Tibial artery (tissue), 4 donors: ENCODE data around the gene FAM210A.

Experiments used
- DNase-seq, 2 donors: peaks; one replicate each; pipeline ENCODE4 v3.0.0-alpha.2; 2019
- H3K27ac ChIP-seq, 2 donors: fragments of 200-600 bp; sonication (generic) in 1 of 2; 1 replicate in 1 of 2; 2 replicates in 1 of 2; pipeline ENCODE4 v1.5.1; 2018 to 2019; ENCODE audit warnings: mild to moderate bottlenecking in 1 of 2
- H3K27me3 ChIP-seq, 2 donors: fragments of 200-600 bp; sonication (generic) in 1 of 2; one replicate each; pipeline versions ENCODE4 v1.5.1 to v1.6.0; 2016 to 2019
- H3K36me3 ChIP-seq, 3 donors: fragments of 200-600 bp; sonication (generic) in 2 of 3; one replicate each; pipeline ENCODE4 v1.5.1; 2016 to 2019; ENCODE audit warnings: mild to moderate bottlenecking in 2 of 3
- H3K4me1 ChIP-seq, 4 donors: fragments of 200-600 bp; sonication (generic) in 2 of 4; 1 replicate in 3 of 4; 2 replicates in 1 of 4; pipeline ENCODE4 v1.5.1; 2016 to 2019
- H3K4me3 ChIP-seq, 2 donors: fragments of 200-600 bp; sonication (generic) in 1 of 2; 1 replicate in 1 of 2; 2 replicates in 1 of 2; pipeline ENCODE4 v1.5.1; 2018 to 2019; ENCODE audit warnings: mild to moderate bottlenecking in 2 of 2
- H3K9me3 ChIP-seq, 3 donors: fragments of 200-600 bp; sonication (generic) in 1 of 3; one replicate each; pipeline ENCODE4 v1.5.1; 2016 to 2019
- CTCF ChIP-seq, 2 experiments: fragments of 200-600 bp in 1 of 2; fragments of 450-650 bp in 1 of 2; IDR thresholded peaks; one replicate each; pipeline ENCODE4 v1.5.1; 2017 to 2019; ENCODE audit warnings: antibody characterized with exemption in 2 of 2, mild to moderate bottlenecking in 1 of 2, moderate library complexity in 1 of 2
- intact Hi-C: fragments of 100-400 bp; cut with DNase I; formaldehyde crosslinking; loops from one replicate; pipeline ENCODE4 v1.15.0; 2023; ENCODE audit warnings: low total_unique reads

FAM210A gene

GRCh38 chr18:13635046-13635445, 91.3 kb downstream of the FAM210A start:
- no peak for TF ChIP-seq CTCF (IDR thresholded peaks at IDR 0.05)
- Histone ChIP-seq H3K27ac (no peak overlapping the region), H3K4me3 (no peak overlapping the region), H3K27me3 (no peaks in the 10 kb centered on the region), H3K36me3 (peaks cover 0 to 14% (median 0%) of the 10 kb centered on the region in 3 donors), H3K9me3 (no peaks in the 10 kb centered on the region), H3K4me1 (peaks cover 0 to 6% (median 0%) of the 10 kb centered on the region in 4 donors)
- no peak for DNase-seq
- intact Hi-C loops, result loop anchor here (1.0 kb wide), 1 partner anchor 15 kb away; no protein-coding TSS in a partner anchor

- H3K27ac ChIP-seq, result no peak overlapping the region
- H3K27me3 ChIP-seq, result no peaks in the 10 kb centered on the region
- no peak for TF ChIP-seq CTCF (IDR thresholded peaks at IDR 0.05)
- no peaks in the 10 kb centered on the region for H3K9me3 ChIP-seq
- H3K4me3 ChIP-seq, result no peak overlapping the region
- DNase-seq, result no peak
- peaks cover 0 to 14% (median 0%) of the 10 kb centered on the region in 3 donors for H3K36me3 ChIP-seq
- intact Hi-C loops, result loop anchor here (5.0 kb wide), 1 partner anchor 421 kb away; no protein-coding TSS in a partner anchor
- peaks cover 0 to 6% (median 0%) of the 10 kb centered on the region in 4 donors for H3K4me1 ChIP-seq
Measured at GRCh38 chr18:13633700-13634099, 92.7 kb downstream of the FAM210A start.

GRCh38 chr18:13630716-13631268, 95.6 kb downstream of the FAM210A start:
- no peak for TF ChIP-seq CTCF (IDR thresholded peaks at IDR 0.05)
- H3K4me1 ChIP-seq, result peaks cover 0 to 6% (median 0%) of the 10 kb centered on the region in 4 donors

GRCh38 chr18:13629841-13630715, 96.3 kb downstream of the FAM210A start:
- Histone ChIP-seq H3K4me3 (no peak overlapping the region), H3K9me3 (no peaks in the 10 kb centered on the region), H3K27ac (peak overlapping the region in 1 of 2 donors; percentile 2), H3K36me3 (peaks cover 0 to 14% (median 0%) of the 10 kb centered on the region in 3 donors), H3K4me1 (peaks cover 0 to 5% (median 0%) of the 10 kb centered on the region in 4 donors), H3K27me3 (no peaks in the 10 kb centered on the region)
- intact Hi-C loops, result loop anchor here (5.0 to 10.0 kb wide), 2 partner anchors 55 to 418 kb away; no protein-coding TSS in a partner anchor
- peak; percentile 64 to 78 for TF ChIP-seq CTCF (IDR thresholded peaks at IDR 0.05)
- peak in 1 of 2 donors; percentile 53 for DNase-seq

More at GRCh38 chr18:13630716-13631268, 95.6 kb downstream of the FAM210A start:
- DNase-seq, result no peak
- Histone ChIP-seq H3K9me3 (no peaks in the 10 kb centered on the region), H3K27me3 (no peaks in the 10 kb centered on the region), H3K27ac (no peak overlapping the region), H3K36me3 (peaks cover 0 to 14% (median 0%) of the 10 kb centered on the region in 3 donors), H3K4me3 (no peak overlapping the region)
- intact Hi-C loops, result loop anchor here (5.0 kb wide), 1 partner anchor 418 kb away; no protein-coding TSS in a partner anchor

GRCh38 chr18:13628211-13628610, 98.1 kb downstream of the FAM210A start:
- intact Hi-C loops, result loop anchor here (10.0 kb wide), 1 partner anchor 53 kb away; no protein-coding TSS in a partner anchor
- no peak for TF ChIP-seq CTCF (IDR thresholded peaks at IDR 0.05)
- Histone ChIP-seq H3K9me3 (no peaks in the 10 kb centered on the region), H3K36me3 (peaks cover 0 to 26% (median 0%) of the 10 kb centered on the region in 3 donors), H3K27me3 (no peaks in the 10 kb centered on the region), H3K27ac (no peak overlapping the region), H3K4me1 (no peaks in the 10 kb centered on the region), H3K4me3 (no peak overlapping the region)
- no peak for DNase-seq
